ENCODE results near the gene LDLRAP1. TPM values are rescaled to one million over a fixed set of nuclear protein-coding genes. Genes with fewer than 3 reads are reported as not detected.

The LDLRAP1 gene
- total RNA-seq, 1 experiment from 2014 or later = 26.0 TPM

DNA sequence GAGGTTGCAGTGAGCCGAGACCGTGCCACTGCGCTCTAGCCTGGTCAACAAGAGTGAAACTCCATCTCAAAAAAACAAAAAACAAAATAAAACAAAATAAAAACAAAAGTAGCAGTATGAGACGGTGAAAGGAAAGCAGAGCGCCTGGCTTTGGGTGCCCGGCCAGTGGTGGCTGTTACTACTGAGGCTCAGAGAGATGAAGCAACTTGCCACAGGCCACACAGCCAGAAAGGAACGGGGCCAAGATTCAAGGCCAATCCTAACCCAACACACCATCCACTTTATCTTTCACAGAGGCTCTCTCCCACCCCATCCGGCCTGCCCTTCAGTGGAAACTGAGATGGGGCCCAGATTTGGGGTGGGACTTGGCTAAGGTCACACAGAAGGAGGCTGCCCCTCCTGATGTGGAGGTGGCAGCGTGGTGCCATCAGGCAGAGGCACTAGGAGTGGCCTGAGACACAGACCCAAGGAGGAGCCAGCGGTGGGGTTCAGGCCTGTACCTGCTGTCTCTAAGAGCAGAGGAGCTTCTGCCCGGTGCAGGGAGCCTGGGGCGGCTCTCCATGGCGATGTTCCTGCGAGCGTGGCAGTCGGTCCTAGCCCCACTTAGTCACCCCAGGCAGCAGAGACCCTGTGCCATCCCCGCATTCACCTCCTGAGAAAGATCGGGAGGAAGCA lies 33.2 kb downstream of the LDLRAP1 start:
- Histone ChIP-seq H3K4me1 (ENCODE audit: control insufficient read depth in 1 of 2, insufficient read depth in 2 of 2, low read length in 2 of 2) (peaks cover 0 to 23% of the 10 kb centered on the region in 2 experiments; a peak in 2 of 4 replicates), H4K20me1 (ENCODE audit: insufficient read depth) (no peaks in the 10 kb centered on the region), H3K9ac (ENCODE audit: low read length) (no peak overlapping the region), H3K27ac (ENCODE audit: low read depth, low read length) (no peak overlapping the region), H2AFZ (ENCODE audit: low read depth, low read length, poor library complexity, severe bottlenecking) (no peak overlapping the region), H3K9me2 (ENCODE audit: insufficient read depth) (no peaks in the 10 kb centered on the region), H3K9me3 (ENCODE audit: control insufficient read depth in 1 of 2, insufficient read depth in 1 of 2, low read depth in 1 of 2, low read length in 2 of 2) (no peaks in the 10 kb centered on the region), H3K36me3 (ENCODE audit: control insufficient read depth in 1 of 2, insufficient read depth in 2 of 2, low read length in 2 of 2) (no peaks in the 10 kb centered on the region), H3K79me2 (ENCODE audit: insufficient read depth, low read length) (no peaks in the 10 kb centered on the region), H3K4me2 (ENCODE audit: low read length) (no peak overlapping the region), H3K27me3 (ENCODE audit: insufficient read depth, low read length) (no peaks in the 10 kb centered on the region), H3K4me3 (replicated peaks in 1 of 2; ENCODE audit: low read depth in 1 of 2, low read length in 2 of 2) (no peak overlapping the region)
- intact Hi-C loops (cut with micrococcal nuclease) = no loop called here
- BruUV-seq (replicated peaks) = no TSS peak
- POLR2A ChIA-PET = no interaction called here
- TF ChIP-seq ELF1 (IDR thresholded peaks at IDR 0.05; ENCODE audit: borderline replicate concordance, low read depth) = no peak
- no peak for TF ChIP-seq SIN3A (IDR thresholded peaks at IDR 0.05; ENCODE audit: low read depth)
- TF ChIP-seq, protein P1, sequence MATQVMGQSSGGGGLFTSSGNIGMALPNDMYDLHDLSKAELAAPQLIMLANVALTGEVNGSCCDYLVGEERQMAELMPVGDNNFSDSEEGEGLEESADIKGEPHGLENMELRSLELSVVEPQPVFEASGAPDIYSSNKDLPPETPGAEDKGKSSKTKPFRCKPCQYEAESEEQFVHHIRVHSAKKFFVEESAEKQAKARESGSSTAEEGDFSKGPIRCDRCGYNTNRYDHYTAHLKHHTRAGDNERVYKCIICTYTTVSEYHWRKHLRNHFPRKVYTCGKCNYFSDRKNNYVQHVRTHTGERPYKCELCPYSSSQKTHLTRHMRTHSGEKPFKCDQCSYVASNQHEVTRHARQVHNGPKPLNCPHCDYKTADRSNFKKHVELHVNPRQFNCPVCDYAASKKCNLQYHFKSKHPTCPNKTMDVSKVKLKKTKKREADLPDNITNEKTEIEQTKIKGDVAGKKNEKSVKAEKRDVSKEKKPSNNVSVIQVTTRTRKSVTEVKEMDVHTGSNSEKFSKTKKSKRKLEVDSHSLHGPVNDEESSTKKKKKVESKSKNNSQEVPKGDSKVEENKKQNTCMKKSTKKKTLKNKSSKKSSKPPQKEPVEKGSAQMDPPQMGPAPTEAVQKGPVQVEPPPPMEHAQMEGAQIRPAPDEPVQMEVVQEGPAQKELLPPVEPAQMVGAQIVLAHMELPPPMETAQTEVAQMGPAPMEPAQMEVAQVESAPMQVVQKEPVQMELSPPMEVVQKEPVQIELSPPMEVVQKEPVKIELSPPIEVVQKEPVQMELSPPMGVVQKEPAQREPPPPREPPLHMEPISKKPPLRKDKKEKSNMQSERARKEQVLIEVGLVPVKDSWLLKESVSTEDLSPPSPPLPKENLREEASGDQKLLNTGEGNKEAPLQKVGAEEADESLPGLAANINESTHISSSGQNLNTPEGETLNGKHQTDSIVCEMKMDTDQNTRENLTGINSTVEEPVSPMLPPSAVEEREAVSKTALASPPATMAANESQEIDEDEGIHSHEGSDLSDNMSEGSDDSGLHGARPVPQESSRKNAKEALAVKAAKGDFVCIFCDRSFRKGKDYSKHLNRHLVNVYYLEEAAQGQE (IDR thresholded peaks at IDR 0.05; ENCODE audit: low read depth) = no peak
- TF ChIP-seq, protein P2, sequence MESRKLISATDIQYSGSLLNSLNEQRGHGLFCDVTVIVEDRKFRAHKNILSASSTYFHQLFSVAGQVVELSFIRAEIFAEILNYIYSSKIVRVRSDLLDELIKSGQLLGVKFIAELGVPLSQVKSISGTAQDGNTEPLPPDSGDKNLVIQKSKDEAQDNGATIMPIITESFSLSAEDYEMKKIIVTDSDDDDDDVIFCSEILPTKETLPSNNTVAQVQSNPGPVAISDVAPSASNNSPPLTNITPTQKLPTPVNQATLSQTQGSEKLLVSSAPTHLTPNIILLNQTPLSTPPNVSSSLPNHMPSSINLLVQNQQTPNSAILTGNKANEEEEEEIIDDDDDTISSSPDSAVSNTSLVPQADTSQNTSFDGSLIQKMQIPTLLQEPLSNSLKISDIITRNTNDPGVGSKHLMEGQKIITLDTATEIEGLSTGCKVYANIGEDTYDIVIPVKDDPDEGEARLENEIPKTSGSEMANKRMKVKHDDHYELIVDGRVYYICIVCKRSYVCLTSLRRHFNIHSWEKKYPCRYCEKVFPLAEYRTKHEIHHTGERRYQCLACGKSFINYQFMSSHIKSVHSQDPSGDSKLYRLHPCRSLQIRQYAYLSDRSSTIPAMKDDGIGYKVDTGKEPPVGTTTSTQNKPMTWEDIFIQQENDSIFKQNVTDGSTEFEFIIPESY (IDR thresholded peaks at IDR 0.05; ENCODE audit: extremely low read depth, insufficient replicate concordance, low read length) = no peak
- TF ChIP-seq, protein P3, sequence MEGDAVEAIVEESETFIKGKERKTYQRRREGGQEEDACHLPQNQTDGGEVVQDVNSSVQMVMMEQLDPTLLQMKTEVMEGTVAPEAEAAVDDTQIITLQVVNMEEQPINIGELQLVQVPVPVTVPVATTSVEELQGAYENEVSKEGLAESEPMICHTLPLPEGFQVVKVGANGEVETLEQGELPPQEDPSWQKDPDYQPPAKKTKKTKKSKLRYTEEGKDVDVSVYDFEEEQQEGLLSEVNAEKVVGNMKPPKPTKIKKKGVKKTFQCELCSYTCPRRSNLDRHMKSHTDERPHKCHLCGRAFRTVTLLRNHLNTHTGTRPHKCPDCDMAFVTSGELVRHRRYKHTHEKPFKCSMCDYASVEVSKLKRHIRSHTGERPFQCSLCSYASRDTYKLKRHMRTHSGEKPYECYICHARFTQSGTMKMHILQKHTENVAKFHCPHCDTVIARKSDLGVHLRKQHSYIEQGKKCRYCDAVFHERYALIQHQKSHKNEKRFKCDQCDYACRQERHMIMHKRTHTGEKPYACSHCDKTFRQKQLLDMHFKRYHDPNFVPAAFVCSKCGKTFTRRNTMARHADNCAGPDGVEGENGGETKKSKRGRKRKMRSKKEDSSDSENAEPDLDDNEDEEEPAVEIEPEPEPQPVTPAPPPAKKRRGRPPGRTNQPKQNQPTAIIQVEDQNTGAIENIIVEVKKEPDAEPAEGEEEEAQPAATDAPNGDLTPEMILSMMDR (IDR thresholded peaks at IDR 0.05 in 2 of 3, conservative IDR thresholded peaks at IDR 0.05 in 1 of 3; ENCODE audit: borderline replicate concordance in 1 of 3, insufficient read depth in 1 of 3, low read depth in 2 of 3, low read length in 2 of 3) = no peak
- ATAC-seq (no peak), DNase-seq (ENCODE audit: low read depth, low spot score) (no peak)
- RAD21 ChIA-PET (ENCODE audit: low non-redundant PET in 1 of 2, low total read pairs in 2 of 2, uncharacterized antibody in 2 of 2, unreplicated experiment in 2 of 2) = no interaction called here
- CTCF ChIA-PET = no interaction called here

Measured in HCT116 (cell line).